WTC11 (cell line): Measurements from ENCODE around the gene CPNE6. TPM values are rescaled to one million over a fixed set of nuclear protein-coding genes. Genes with fewer than 3 reads are reported as not detected.

ENCODE experiments used
- ATAC-seq: fragments of 200-7000 bp; cut with Tn5 transposase; 2 replicates; pipeline ENCODE4 v1.10.0; 2021; ENCODE audit warnings: mild to moderate bottlenecking, moderate library complexity
- CTCF ChIA-PET: fragments of 300-600 bp; sonication (Branson Sonifier 250); formaldehyde crosslinking; loops from one replicate; lab custom pipeline; 2021; ENCODE audit warnings: antibody characterized with exemption; lab: Charles Lee
- POLR2A ChIA-PET: fragments of 350-600 bp; sonication (Branson Sonifier 250); formaldehyde crosslinking; loops from one replicate; lab custom pipeline; 2021; ENCODE audit warnings: antibody characterized with exemption; lab: Charles Lee
- DNase-seq: peaks from one replicate; pipeline ENCODE4 v3.0.0; 2021; ENCODE audit warnings: low spot score
- H3K27ac Mint-ChIP-seq: 2 replicates; pipeline ENCODE4 v1.8.0; 2021; ENCODE audit warnings: mixed read lengths
- H3K27me3 Mint-ChIP-seq: 2 replicates; pipeline ENCODE4 v1.8.0; 2021; ENCODE audit warnings: low read depth, mild to moderate bottlenecking, moderate library complexity, mixed read lengths
- H3K36me3 Mint-ChIP-seq: 2 replicates; pipeline ENCODE4 v1.8.0; 2021; ENCODE audit warnings: mixed read lengths
- H3K4me1 Mint-ChIP-seq: 2 replicates; pipeline ENCODE4 v1.8.0; 2022; ENCODE audit warnings: mixed read lengths
- H3K4me3 Mint-ChIP-seq: 2 replicates; pipeline ENCODE4 v1.8.0; 2021; ENCODE audit warnings: mild to moderate bottlenecking, moderate library complexity, mixed read lengths
- H3K9me3 Mint-ChIP-seq: 2 replicates; pipeline ENCODE4 v1.8.0; 2021; ENCODE audit warnings: mixed read lengths
- EMX1 ChIP-seq: fragments of 250-450 bp; sonication (Bioruptor Pico); IDR thresholded peaks from 2 replicates; pipeline ENCODE4 v1.8.0; 2021; ENCODE audit warnings: mild to moderate bottlenecking
- ETV6 ChIP-seq: sonication (generic); formaldehyde crosslinking; IDR thresholded peaks from 2 replicates; pipeline ENCODE4 v1.8.1; 2022; ENCODE audit warnings: mild to moderate bottlenecking, missing genetic modification reagents
- FOXJ3 ChIP-seq: sonication (generic); formaldehyde crosslinking; IDR thresholded peaks from 2 replicates; pipeline ENCODE4 v1.9.0; 2021; ENCODE audit warnings: missing genetic modification reagents, mild to moderate bottlenecking, borderline replicate concordance
- FOXK1 ChIP-seq: sonication (generic); formaldehyde crosslinking; IDR thresholded peaks from 2 replicates; pipeline ENCODE4 v1.8.0; 2022; ENCODE audit warnings: mild to moderate bottlenecking, moderate library complexity, missing genetic modification reagents
- GRHL2 ChIP-seq: fragments of 250-450 bp; sonication (Bioruptor Pico); IDR thresholded peaks from 2 replicates; pipeline ENCODE4 v1.8.0; 2022; ENCODE audit warnings: mild to moderate bottlenecking, moderate library complexity; ENCODE audit not compliant: insufficient replicate concordance, severe bottlenecking
- IRF2 ChIP-seq: sonication (generic); formaldehyde crosslinking; IDR thresholded peaks from 2 replicates; pipeline ENCODE4 v1.8.0; 2022; ENCODE audit warnings: low read depth, missing genetic modification reagents, borderline replicate concordance
- NFE2L1 ChIP-seq: sonication (generic); formaldehyde crosslinking; IDR thresholded peaks from 2 replicates; pipeline ENCODE4 v1.8.1; 2023; ENCODE audit warnings: missing genetic modification reagents
- SMAD4 ChIP-seq: sonication (generic); formaldehyde crosslinking; IDR thresholded peaks from 2 replicates; pipeline ENCODE4 v1.8.0; 2022; ENCODE audit warnings: mild to moderate bottlenecking, missing genetic modification reagents
- TCF7 ChIP-seq: sonication (generic); formaldehyde crosslinking; IDR thresholded peaks from 2 replicates; pipeline ENCODE4 v1.8.0; 2022; ENCODE audit warnings: mild to moderate bottlenecking, low read depth, missing genetic modification reagents, moderate library complexity
- ZNF219 ChIP-seq: sonication (generic); formaldehyde crosslinking; IDR thresholded peaks from 2 replicates; pipeline ENCODE4 v1.8.0; 2023; ENCODE audit warnings: missing genetic modification reagents, mild to moderate bottlenecking, borderline replicate concordance
- total RNA-seq: library from RNA; stranded (reverse); gene quantifications from 3 replicates; pipeline ENCODE4 v1.2.3, GENCODE V29; 2021
- TF ChIP-seq, protein P1 (sequence below): fragments of 250-450 bp; sonication (Bioruptor Pico); IDR thresholded peaks from 2 replicates; pipeline ENCODE4 v1.9.0; 2021; ENCODE audit warnings: mild to moderate bottlenecking, borderline replicate concordance
- TF ChIP-seq, protein P2 (sequence below): sonication (generic); formaldehyde crosslinking; IDR thresholded peaks from 2 replicates; pipeline ENCODE4 v1.8.0; 2022; ENCODE audit warnings: mild to moderate bottlenecking, missing genetic modification reagents
- TF ChIP-seq, protein P3 (sequence below): fragments of 250-450 bp; sonication (Bioruptor Pico); IDR thresholded peaks from 2 replicates; pipeline ENCODE4 v1.9.0; 2021; ENCODE audit warnings: mild to moderate bottlenecking

CPNE6 gene
- total RNA-seq, 1 experiment from 2014 or later = not detected

DNA sequence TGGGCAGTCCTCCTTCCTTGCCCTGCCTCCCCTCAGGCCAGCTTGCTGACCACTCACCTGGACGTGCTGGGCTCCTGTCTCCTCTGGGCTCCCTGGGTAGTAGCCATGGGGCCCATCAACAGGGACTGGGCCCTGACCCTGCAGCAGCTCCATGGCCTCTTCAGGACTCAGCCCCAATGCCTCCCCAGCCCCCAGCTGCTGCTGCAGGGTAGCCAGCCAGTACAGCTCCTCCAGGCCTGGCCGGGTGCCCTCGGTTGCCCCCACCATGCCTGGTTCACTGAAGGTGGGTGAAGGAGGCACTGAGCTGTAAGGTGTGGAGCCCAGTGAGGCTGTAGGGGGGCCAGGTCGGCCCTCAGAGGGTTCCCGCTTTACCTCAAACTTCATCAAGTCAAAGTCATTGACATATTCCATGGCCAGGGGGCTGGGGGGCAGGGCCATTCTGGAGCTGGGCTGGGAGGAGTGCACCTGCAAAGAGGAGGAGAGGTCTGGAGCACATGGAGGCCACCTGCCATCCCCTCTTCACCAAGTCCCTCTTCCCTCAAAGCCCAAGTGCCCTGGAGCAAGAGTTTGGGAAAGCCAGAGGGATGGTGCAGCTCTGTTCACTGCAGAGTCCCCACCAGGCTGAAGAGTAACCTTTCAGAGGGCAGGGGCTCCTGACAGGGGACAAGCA is 11.2 kb downstream of the CPNE6 start (continued):
- TF ChIP-seq, protein P1, sequence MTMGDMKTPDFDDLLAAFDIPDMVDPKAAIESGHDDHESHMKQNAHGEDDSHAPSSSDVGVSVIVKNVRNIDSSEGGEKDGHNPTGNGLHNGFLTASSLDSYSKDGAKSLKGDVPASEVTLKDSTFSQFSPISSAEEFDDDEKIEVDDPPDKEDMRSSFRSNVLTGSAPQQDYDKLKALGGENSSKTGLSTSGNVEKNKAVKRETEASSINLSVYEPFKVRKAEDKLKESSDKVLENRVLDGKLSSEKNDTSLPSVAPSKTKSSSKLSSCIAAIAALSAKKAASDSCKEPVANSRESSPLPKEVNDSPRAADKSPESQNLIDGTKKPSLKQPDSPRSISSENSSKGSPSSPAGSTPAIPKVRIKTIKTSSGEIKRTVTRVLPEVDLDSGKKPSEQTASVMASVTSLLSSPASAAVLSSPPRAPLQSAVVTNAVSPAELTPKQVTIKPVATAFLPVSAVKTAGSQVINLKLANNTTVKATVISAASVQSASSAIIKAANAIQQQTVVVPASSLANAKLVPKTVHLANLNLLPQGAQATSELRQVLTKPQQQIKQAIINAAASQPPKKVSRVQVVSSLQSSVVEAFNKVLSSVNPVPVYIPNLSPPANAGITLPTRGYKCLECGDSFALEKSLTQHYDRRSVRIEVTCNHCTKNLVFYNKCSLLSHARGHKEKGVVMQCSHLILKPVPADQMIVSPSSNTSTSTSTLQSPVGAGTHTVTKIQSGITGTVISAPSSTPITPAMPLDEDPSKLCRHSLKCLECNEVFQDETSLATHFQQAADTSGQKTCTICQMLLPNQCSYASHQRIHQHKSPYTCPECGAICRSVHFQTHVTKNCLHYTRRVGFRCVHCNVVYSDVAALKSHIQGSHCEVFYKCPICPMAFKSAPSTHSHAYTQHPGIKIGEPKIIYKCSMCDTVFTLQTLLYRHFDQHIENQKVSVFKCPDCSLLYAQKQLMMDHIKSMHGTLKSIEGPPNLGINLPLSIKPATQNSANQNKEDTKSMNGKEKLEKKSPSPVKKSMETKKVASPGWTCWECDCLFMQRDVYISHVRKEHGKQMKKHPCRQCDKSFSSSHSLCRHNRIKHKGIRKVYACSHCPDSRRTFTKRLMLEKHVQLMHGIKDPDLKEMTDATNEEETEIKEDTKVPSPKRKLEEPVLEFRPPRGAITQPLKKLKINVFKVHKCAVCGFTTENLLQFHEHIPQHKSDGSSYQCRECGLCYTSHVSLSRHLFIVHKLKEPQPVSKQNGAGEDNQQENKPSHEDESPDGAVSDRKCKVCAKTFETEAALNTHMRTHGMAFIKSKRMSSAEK = no peak
- TF ChIP-seq ZNF219 (CRISPR knock-in tag) = no peak
- TF ChIP-seq GRHL2 (CRISPR knock-in tag) = no peak
- no peak for TF ChIP-seq TCF7
- TF ChIP-seq FOXJ3 (CRISPR knock-in tag) = no peak
- TF ChIP-seq SMAD4 = no peak
- no peak for TF ChIP-seq FOXK1 (CRISPR knock-in tag)
- TF ChIP-seq, protein P2, sequence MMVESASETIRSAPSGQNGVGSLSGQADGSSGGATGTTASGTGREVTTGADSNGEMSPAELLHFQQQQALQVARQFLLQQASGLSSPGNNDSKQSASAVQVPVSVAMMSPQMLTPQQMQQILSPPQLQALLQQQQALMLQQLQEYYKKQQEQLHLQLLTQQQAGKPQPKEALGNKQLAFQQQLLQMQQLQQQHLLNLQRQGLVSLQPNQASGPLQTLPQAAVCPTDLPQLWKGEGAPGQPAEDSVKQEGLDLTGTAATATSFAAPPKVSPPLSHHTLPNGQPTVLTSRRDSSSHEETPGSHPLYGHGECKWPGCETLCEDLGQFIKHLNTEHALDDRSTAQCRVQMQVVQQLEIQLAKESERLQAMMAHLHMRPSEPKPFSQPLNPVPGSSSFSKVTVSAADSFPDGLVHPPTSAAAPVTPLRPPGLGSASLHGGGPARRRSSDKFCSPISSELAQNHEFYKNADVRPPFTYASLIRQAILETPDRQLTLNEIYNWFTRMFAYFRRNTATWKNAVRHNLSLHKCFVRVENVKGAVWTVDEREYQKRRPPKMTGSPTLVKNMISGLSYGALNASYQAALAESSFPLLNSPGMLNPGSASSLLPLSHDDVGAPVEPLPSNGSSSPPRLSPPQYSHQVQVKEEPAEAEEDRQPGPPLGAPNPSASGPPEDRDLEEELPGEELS (CRISPR knock-in tag) = no peak
- TF ChIP-seq NFE2L1 (CRISPR knock-in tag) = no peak
- TF ChIP-seq, protein P3, sequence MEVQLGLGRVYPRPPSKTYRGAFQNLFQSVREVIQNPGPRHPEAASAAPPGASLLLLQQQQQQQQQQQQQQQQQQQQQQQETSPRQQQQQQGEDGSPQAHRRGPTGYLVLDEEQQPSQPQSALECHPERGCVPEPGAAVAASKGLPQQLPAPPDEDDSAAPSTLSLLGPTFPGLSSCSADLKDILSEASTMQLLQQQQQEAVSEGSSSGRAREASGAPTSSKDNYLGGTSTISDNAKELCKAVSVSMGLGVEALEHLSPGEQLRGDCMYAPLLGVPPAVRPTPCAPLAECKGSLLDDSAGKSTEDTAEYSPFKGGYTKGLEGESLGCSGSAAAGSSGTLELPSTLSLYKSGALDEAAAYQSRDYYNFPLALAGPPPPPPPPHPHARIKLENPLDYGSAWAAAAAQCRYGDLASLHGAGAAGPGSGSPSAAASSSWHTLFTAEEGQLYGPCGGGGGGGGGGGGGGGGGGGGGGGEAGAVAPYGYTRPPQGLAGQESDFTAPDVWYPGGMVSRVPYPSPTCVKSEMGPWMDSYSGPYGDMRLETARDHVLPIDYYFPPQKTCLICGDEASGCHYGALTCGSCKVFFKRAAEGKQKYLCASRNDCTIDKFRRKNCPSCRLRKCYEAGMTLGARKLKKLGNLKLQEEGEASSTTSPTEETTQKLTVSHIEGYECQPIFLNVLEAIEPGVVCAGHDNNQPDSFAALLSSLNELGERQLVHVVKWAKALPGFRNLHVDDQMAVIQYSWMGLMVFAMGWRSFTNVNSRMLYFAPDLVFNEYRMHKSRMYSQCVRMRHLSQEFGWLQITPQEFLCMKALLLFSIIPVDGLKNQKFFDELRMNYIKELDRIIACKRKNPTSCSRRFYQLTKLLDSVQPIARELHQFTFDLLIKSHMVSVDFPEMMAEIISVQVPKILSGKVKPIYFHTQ (CRISPR knock-in tag) = no peak

DNA sequence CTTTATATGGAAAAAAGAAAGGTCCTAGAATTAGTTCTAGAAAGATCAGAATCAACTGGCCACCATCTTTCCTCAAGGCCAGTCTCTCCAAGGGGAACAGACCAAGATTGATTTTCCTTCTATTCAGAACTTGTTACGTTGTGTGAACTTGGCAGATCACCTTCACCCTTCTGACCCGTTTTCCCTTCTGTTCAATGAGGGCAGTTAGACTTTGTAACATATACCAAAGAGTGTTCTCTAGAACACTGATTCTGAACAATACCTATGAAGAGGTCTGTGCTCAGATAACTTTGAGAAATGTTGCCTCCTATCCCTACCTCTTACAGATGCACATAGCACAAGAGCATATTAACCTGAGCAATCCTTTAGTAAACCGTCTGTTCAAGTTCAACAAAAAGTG is 12.1 kb downstream of the CPNE6 start:
- Mint-ChIP-seq H3K9me3 (no peaks in the 10 kb centered on the region), H3K36me3 (no peaks in the 10 kb centered on the region), H3K27me3 (peaks cover 26% of the 10 kb centered on the region), H3K27ac (no peak overlapping the region), H3K4me1 (peaks cover 27% of the 10 kb centered on the region), H3K4me3 (no peak overlapping the region)
- CTCF ChIA-PET = no interaction called here
- POLR2A ChIA-PET = interaction anchor here (2.9 to 4.4 kb wide), 2 partner anchors 9 to 63 kb away, joined by 9 to 67 read pairs; partner anchors contain the start of genes PCK2 and PSME2
- ATAC-seq = no peak
- no peak for TF ChIP-seq EMX1 (CRISPR knock-in tag)
- no peak for TF ChIP-seq ETV6 (CRISPR knock-in tag)
- TF ChIP-seq, protein P2 (CRISPR knock-in tag) = no peak
- TF ChIP-seq IRF2 (CRISPR knock-in tag) = no peak
- no peak for TF ChIP-seq FOXK1 (CRISPR knock-in tag)
- TF ChIP-seq TCF7 = no peak
- no peak for DNase-seq
